Glomerular visceral epithelial cell (primary cell): ENCODE data around the gene ATAD1.
"Not testable (repeated sequence)": the region's sequence is repeated elsewhere in the genome, so short reads cannot be mapped to it uniquely, and the experiment has no call there.

ENCODE experiments used
- DNase-seq: peaks from one replicate; pipeline ENCODE4 v3.0.0-alpha.2; 2016; ENCODE audit errors: extremely low spot score

Gene ATAD1

DNA sequence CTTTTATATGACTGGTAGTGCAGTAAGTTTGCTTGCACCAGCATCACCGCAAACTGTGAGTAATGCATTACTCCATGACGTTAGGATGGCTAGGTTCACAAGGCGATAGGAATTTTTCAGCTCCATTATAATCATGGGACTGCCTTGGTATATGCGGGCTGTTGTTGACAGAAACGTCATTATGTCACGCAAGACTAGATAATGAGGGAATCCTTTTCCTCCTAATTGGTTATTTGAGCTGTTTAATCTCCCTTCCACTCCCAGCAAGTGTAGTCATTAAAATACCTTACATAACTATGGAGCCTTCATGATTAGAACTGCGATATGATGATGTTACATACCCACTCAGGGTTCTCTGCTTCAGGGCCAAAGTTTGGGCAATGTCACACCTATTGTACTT, 28.0 kb upstream of the ATAD1 start:
- DNase-seq = peak; percentile 71

DNA sequence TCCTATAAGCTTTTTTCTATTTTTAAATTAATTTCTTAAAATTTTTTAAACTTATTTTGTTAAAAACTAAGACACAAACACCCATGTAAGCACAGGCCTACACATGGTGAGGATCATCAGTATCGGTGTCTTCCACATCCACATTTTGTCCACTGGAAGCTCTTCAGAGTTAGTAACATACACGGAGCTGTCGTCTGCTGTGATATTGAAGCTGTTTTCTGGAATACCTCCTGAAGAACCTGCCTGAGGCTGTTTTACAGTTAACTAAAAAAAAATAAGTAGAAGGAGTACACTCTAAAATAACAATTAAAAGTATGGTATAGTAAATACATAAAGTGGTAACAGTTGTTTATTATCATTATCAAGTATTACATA, 27.6 kb upstream of the ATAD1 start:
- no peak for DNase-seq

DNA sequence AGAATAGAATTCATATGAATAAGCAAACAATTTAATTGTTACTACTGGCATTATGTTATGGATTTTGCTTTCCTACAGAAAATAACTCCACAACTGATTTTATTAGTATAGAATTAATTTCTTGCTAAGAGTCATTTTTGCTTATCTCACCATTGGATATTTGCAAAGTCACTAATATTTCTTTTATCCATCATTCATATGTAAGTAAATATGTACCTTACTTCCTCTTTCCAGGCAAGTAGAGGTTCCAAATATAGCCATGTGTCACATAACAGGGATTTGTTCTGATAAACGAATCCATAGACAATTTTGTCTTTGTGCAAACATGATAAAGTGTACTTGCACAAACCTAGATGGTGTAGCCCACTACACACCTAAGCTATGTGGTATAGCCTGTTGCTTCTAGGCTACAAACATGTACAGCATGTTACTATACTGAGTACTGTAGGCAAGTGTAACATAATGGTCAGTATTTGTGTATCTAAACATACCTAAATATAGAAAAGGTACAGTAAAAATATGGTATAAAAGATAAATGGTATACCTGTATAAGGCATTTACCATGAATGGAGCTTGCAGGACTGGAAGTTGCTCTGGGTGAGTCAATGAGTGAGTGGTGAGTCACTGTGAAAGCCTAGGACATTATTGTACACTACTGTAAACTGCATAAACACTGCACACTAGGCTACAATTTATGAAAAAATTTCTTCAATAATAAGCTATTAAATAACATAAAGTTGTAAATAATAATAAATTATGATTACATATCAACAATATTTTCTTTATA, 27.0 kb upstream of the ATAD1 start:
- peak; percentile 43 for DNase-seq

DNA sequence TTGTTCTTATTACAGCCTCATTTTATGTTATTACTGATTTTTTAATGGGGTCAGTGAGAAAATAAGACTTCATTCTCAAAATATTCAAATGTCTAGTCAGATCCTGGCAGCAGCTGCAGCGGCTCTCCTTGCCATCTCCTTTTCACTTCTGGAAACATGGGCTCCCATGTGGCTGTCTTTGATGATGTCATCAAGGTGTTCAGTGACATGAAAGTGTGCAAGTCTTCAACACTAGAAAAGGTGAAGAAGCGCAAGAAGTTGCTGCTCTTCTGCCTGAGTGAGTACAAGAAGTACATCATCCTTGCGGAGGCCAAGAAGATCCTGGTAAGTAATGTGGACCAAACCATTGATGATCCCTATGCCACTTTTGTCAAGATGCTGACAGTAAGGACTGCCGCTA, 25.7 kb upstream of the ATAD1 start:
- DNase-seq = no peak

DNA sequence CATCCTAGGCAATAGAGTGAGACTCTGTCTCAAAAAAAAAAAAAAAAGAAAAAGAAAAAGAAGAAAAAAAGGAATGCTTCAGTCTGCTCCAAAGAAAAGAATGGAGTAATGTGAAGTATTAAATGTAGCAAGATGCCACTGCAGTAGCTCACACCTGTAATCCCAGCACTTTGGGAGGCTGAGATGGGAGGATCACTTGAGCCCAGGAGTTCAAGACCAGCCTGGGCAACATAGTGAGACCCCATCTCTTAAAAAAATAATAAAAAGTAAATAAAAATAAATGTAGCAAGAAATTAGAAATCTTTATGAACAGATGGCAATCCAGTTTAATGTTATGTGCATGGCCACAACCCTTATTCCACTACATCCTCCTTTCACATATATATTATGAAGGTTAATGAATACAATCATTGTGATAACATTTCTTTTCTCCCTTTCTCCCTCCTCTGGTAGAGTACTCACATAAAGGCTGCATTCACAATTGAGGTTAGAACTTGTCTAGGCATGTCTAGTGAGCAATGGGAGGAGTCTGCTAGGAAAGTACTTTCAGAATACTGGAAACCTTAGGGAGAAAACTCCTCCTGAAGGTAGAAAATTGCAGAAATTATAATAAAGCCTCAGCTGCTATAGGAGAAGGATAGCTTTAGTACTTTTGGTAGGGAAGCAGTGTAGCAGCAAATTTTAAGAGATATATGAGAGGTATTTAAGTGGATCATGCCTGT, 24.9 kb upstream of the ATAD1 start:
- DNase-seq = peak; percentile 54

DNA sequence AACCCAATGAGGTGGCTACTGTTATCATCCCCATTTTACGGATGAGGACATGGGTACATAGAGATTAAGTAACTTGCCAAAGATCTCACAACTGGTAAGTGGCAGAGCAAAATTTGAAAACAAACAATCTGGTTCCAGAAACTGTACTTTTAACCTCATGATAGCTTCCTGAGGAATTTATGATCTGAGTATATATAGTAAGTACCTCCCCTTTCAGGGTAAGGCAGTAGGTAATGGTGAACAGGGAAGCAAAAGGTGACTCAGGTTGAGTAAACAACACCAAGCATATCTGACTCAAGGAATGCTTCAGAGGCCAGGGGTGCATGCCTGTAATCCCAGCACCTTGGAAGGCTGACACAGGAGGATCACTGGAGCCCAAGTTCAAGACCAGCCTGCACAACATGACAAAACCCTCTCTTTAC, 24.2 kb upstream of the ATAD1 start:
- DNase-seq = peak; percentile 72

DNA sequence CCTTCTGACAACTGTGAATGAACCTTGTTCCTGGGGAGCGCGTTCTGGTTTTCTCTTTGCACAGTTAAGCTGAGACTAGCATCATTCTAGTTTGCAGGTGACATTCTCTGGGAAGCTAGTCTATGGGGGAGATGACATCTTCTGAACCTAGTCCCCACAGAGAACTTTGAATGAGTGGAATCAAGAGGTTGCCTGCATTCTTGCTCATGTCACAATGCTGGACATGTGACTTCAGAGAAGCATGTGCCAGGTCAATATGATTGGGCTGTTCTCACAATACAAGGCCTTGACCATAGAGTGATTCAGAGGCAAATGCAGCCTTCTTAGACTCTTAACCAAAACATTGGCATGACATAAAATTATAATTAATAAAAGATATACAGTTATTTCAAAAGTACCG, 23.2 kb upstream of the ATAD1 start:
- DNase-seq = no peak

DNA sequence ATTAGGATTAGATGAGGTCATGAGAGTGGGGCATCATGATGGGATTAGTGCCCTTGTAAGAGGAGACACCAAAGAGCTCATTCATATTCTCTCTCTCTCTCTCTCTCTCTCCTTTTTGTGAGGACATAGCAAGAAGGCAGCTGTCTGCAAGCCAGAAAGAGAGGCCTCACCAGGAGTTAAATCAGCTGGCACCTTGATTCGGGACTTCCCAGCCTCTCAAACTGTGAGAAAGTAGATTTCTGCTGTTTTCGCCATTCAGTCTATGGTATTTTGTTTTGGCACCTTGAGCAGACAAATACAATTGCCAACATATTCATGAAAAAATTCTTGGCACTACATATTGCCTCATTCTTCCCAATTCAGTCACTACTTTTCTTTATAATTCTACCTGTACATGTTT, 20.6 kb upstream of the ATAD1 start:
- no peak for DNase-seq

DNA sequence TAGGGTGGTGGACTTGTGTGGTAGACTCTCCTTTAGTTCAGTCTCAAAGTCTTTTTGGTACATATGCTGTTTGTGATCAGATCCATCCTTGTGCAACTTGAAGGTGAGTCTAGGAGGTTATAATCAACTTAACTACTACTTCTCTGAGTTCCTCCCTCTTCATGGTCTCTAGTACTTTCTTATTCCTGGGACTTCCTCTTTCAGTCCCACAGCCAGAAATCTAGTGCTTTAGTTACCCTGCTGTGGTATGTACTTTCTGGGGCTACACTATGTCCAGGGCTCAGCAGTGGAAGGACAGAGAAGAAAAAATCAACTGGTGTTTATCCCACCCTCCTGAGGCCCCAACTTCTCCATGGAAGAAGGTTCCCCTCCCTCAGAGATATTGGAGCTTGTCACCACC, 19.4 kb upstream of the ATAD1 start:
- DNase-seq = no peak

DNA sequence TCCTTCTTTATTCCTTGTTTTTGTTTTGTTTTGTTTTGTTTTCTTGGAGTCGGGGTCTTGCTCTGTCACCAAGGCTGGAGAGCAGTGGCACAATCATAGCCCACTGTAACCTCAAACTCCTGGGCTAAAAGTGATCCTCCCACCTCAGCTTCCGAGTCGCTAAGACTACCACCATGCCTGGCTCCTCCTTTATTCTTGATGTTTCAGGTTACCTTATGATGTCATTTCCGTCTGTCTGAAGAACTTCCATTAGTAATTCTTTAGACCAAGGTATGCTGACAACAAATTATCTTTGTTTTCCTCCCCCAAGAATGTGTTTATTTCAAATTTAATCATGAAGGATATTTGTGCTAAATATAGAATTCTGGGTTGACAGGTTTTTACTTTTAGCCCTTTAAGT, 18.1 kb upstream of the ATAD1 start:
- no peak for DNase-seq

DNA sequence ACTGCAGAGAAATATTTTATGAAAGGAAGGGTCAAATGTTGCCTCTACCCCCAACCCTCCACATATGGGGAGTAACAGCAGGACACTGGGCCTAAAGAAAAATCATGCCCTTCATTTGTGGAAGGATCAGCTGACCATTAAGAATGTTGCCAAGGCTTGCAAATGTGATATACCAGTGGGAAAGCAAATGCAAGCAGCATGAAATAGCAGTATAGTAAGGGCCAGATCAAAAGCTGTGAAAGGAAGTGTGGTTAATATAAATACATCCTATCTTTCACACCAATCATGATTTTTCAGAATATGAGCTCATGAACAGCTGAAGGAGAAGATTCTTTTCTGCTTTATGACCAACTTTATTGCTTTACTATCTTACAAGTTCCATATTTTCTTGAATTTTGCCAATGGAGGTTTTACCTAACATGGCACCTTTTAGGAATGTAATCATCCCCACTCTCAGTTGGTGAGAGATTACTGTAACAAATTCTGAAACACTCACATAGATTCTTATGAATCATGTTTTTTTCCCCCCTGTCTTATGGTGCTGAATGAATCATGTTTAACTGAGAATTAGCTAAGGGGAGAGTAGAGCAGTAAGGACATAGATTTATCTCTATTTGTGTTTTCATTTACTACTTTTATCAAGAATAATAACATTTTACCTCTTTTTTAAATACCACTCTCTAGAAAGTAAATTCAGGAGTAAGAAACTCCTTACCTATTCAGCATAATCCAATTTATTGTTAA, 12.1 kb upstream of the ATAD1 start:
- no peak for DNase-seq

DNA sequence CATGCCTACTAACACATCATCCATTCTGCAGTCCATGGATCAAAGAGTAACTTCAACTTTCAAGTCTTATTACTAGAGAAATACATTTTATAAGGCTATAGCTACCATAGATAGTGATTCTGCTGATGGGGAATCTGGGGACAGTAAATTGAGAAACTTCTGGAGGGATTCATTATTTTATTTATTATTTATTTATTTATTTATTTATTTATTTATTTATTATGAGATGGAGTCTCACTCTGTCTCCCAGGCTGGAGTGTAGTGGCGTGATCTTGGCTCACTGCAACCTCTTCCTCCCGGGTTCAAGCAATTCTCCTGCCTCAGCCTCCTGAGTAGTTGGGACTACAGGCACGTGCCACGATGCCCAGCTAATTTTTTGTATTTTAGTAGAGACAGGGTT, 11.0 kb upstream of the ATAD1 start:
- DNase-seq = not testable (repeated sequence)

DNA sequence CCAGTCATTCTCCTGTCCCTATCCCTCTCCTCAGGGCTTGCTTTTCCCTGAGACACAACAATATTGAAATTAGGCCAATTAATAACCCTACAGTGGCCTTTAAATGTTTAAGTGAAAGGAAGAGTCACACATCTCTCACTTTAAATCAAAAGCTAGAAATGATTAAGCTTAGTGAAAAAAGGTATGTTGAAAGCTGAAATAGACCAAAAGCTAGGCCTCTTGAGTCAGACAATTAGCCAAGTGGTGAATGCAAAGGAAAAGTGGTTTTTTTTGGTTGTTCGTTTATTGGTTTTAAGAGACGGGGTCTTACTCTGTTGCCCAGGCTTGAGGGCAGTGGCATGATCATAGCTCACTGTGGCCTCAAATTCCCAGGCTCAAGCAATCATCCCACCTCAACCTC, 9.7 kb upstream of the ATAD1 start:
- DNase-seq = no peak

DNA sequence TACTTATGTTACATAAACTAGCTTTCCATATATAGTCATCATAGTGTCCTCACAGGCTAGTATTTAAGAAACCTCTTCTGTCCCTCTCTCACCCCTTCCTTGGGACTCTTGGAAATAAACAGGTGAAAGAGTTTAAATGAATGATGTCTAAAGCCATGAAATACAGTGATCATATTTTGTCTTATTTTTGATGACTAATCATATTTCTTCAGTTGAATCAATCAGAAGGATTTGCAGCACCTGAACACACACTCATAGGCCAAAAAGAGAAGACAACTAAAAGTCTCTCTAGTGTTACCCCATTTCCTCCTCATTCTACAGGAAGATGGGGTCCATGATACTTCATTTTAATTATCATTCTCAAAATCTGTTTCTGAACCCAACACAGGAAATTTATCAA, 8.6 kb upstream of the ATAD1 start:
- DNase-seq = no peak

DNA sequence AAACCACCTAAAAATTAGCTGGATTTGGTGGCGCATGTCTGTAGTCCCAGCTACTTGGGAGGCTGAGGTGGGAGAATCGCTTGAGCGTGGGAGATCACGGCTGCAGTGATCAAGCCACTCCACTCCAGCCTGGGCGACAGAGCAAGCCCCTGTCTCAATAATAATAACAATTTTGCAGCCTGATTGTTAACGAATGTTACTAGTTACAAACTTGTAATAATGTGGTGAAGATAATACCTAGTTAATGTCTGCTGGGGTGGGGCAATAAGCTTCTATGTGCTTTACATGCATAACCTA, 1.2 kb upstream of the ATAD1 start:
- DNase-seq = no peak

DNA sequence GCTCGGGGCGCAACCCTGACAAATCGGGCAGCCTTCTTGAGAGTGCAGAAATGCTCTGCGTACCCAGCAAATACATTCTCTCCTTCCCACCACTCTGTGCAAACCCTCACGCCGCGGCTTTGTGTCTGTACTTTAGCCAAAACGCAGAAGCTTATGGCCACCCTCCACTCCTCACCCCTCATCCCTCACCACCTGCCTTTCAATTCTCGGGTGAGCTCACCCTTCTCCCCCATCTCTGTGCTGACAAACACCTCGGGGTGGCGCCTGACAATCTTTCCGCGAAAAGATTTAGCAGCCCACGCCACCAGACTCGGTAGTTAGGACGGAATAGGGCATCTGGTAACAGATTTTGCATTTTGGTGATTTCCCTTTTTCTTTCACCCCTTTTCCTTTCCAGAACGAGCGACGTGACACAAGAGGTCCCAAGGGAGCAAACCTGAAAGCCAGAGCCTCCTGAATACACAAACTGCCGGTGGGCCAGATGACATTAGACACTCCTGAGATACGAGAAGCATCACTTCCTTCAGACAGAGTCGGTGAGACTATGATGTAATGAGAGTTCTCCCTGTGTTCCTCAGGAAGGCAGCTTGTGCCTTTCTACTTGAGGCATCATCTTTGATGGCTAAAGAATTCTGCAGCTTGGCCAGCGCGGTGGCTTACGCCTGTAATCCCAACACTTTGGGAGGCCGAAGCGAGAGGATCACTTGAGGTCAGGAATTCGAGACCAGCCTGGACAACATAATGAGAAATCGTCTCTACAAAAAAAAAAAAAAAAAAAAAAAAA, 671 bp upstream of the ATAD1 start:
- DNase-seq = peak; percentile 32

DNA sequence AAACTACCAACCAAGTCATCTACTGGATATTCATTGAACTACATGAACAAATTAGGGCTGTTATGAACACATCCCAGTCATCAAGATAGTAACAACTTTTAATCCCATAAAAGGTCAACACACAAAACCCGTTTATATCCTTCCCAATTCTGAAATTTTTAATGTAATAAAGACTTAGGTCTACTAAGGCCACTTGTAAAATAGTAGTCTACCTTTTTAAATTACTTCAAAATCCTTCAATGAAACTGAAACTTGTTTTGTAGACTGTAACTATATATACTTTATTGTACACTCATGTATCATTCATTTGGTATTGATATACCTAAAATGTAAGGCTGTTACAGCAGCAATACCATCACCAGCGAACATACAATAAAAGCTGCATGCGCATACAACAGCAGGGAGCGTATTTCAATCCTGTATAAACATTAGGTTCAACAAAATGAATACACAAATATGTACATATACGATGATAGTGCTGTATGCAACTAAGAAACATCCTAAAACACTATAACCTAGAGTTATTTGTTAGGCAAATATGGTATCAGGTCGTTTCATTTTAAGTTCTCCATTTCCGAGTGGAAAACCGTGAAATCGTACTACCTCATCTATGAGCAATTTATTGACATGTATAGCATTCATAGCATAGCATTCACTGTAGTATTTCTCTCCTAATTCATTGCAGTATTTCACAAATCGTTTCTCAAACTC, 973 bp downstream of the ATAD1 start:
- DNase-seq = no peak

DNA sequence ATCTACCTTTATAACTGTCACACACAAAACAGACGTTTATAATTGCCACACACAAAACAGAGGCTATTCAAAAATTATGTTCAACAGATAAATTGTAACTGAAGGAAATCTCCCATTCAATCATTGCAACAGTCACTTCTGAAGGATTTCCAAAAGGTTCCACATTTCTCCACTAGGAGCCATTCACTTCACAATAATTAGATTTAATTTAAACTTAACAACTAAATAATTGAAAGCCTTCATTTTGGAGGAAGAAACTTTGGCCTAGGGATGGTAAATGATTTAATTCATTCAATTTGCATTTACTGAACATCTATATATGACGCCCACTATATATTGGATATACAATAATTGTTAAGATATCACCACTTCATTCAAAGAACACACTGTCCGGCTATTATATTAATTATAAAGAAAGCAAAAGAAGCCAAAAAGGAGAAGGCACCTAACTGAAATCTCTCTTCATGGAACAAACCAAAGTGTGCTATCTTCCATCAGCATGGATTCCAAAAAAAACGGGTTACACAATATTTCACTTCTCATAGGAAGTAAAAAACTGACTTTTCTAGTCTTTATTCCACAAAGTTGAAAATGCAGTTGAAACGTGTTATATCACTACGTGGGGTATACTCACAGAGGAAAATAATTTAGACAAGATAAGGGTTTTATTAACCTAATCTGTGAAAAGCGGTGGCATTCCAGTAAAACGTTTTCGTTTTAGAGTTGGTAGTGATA, 1.7 kb downstream of the ATAD1 start:
- DNase-seq = no peak

DNA sequence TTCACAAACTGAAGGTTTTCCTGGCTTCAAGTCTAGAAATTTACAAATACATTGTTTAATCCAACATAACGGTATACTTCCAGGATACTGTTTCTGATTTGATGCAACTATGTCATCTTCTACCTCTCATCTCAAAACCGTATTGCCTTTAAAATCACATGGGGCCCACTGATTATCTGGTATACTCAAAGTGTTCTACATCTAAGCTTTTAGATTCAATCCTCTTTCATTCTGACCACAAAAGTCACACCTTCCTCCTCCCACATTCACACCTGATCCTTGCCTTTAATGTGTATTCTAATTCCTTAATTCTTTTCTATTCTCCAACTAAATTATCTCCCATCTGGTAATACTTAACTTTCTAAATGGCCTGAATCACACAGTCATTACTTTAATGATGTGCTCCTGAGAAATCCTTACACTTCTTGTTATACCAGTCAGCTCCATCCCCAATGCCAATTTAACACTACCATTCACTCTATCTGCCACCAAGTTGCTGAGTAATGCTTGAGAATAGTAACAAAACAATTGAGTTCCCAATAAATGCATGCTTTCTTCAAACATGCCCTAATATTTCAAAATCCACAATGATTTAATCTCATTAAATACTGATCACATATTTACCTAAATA, 13.0 kb downstream of the ATAD1 start:
- DNase-seq = no peak

DNA sequence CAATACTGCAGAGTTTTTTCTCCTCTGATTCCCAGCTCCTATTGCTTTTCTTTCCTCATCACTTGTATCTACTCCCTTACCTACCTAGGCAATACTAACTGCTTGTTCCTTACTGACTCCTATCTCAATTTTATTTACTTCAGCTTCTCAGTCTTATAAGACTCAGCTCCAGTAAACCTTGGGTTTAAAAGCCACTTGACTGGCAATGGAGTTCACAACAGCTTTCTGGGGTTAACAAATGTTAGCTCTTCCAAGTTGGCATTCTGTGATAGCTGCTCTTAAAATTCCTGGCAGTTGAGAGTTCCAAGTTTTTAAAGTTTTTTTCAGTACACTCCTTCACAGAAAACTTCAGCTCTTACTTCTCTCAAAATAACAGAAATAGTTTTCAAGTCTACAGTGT, 14.2 kb downstream of the ATAD1 start:
- DNase-seq = no peak
